DMS153 treated with DMSO at 0.1 percent for 48 hours (cell line): ENCODE measurements around the gene GPR143.
"Not testable (repeated sequence)": the region's sequence is repeated elsewhere in the genome, so short reads cannot be mapped to it uniquely, and the experiment has no call there.

Experiments used
- DNase-seq: peaks from one replicate; lab custom pipeline; 2025; ENCODE audit not compliant: unreplicated experiment; lab: John Stamatoyannopoulos, UW

The GPR143 gene

GRCh38 chrX:9770319-9770718 lies 4.7 kb upstream of the GPR143 start:
- no peak for DNase-seq

GRCh38 chrX:9768321-9768839 lies 2.7 kb upstream of the GPR143 start:
- not testable (repeated sequence) for DNase-seq

- DNase-seq: no peak
These were observed 1.7 kb upstream of the GPR143 start for GRCh38 chrX:9767375-9767774.

- no peak for DNase-seq
These were observed 443 bp downstream of the GPR143 start for GRCh38 chrX:9765072-9765736.

GRCh38 chrX:9759337-9759736 lies 6.3 kb downstream of the GPR143 start:
- DNase-seq: no peak

GRCh38 chrX:9758021-9758638 lies 7.5 kb downstream of the GPR143 start:
- DNase-seq: no peak

- DNase-seq: no peak
These were observed 8.3 kb downstream of the GPR143 start for GRCh38 chrX:9757366-9757765.

- no peak for DNase-seq
These were observed 16.4 kb downstream of the GPR143 start for GRCh38 chrX:9749146-9749692.

GRCh38 chrX:9747644-9748043 lies 18.0 kb downstream of the GPR143 start:
- DNase-seq: no peak

- DNase-seq: no peak
These were observed 19.3 kb downstream of the GPR143 start for GRCh38 chrX:9746148-9746888.

- no peak for DNase-seq
These were observed 20.1 kb downstream of the GPR143 start for GRCh38 chrX:9745417-9746115.

- DNase-seq: no peak
These were observed 26.5 kb downstream of the GPR143 start for GRCh38 chrX:9739130-9739529.

GRCh38 chrX:9738151-9738550 lies 27.5 kb downstream of the GPR143 start:
- DNase-seq: no peak

- DNase-seq: no peak
These were observed 28.3 kb downstream of the GPR143 start for GRCh38 chrX:9737363-9737762.

GRCh38 chrX:9730752-9731151 lies 34.9 kb downstream of the GPR143 start:
- DNase-seq: no peak

- no peak for DNase-seq
These were observed 35.6 kb downstream of the GPR143 start for GRCh38 chrX:9730078-9730477.

- no peak for DNase-seq
These were observed 36.3 kb downstream of the GPR143 start for GRCh38 chrX:9729171-9729885.

GRCh38 chrX:9728261-9728660 lies 37.4 kb downstream of the GPR143 start:
- no peak for DNase-seq

GRCh38 chrX:9724711-9725110 lies 40.9 kb downstream of the GPR143 start:
- DNase-seq: no peak

- no peak for DNase-seq
These were observed 48.3 kb downstream of the GPR143 start for GRCh38 chrX:9717376-9717775.
